GM12892 (cell line): ENCODE results near the gene MYO3B.

Experiments
- DNase-seq: peaks from one replicate; pipeline ENCODE4 v3.0.0; 2011; ENCODE audit not compliant: insufficient read length
- FAIRE-seq: peaks from 2 replicates; lab custom pipeline; 2011; peaks lifted over from hg19 to GRCh38; lab: Jason Lieb, UNC
- POLR2A ChIP-seq: IDR thresholded peaks from 2 replicates; pipeline ENCODE4 v1.6.1; 2011; ENCODE audit warnings: low read depth, low read length, control low read depth
- POLR2AphosphoS5 ChIP-seq: IDR thresholded peaks from 2 replicates; pipeline ENCODE4 v1.6.1; 2011; ENCODE audit warnings: low read depth, low read length, control low read depth
- TAF1 ChIP-seq: IDR thresholded peaks from 2 replicates; pipeline ENCODE4 v1.6.1; 2011; ENCODE audit warnings: low read depth, mild to moderate bottlenecking, control low read depth, low read length, borderline replicate concordance

The MYO3B gene

GRCh38 chr2:170227951-170228350, 50.0 kb downstream of the MYO3B start:
- TF ChIP-seq TAF1 (no peak), POLR2AphosphoS5 (no peak), POLR2A (no peak)
- DNase-seq (no peak), FAIRE-seq (no peak)

GRCh38 chr2:170228429-170228828, 50.5 kb downstream of the MYO3B start:
- no peak for DNase-seq
- FAIRE-seq, result peak; percentile 24
- no peak for TF ChIP-seq POLR2A
- TF ChIP-seq TAF1, result no peak
- no peak for TF ChIP-seq POLR2AphosphoS5

DNA sequence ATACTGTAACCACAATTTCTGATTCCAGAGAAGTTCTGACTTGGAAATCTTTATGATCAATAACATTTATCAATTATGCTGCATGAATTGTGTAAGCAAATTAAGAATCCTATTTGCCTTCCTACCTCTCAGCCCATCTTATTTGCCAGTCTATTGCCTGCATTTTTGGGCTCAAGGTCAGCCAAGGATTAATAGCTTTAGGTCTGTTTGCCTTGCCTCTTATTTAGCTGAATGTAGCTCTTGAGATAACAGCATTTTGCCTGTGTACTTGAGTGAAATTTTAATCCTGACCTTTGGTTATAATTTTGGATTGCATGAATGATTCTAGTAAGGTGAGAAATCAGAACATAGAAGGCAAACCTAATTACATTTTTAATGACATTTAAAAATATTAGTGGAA, 51.2 kb downstream of the MYO3B start:
- FAIRE-seq (no peak), DNase-seq (no peak)
- no peak for TF ChIP-seq POLR2AphosphoS5
- no peak for TF ChIP-seq POLR2A
- no peak for TF ChIP-seq TAF1

DNA sequence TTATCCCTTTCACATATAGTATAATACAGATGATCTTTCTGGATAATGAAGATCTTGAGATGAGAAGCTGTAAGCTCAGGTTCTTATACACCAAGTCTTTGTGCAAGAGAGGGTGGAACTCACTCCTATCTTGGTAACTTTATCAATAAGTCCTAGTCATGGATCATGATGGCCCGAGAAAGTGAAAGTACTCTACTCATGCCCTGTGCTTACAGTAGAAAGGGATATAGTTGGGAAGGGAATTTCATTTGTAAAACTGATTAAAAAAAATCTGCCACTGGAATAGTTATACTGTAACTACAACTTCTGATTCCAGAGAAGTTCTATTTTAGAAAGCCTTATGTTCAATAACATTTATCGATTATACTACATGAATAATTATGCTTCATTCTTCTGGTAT, 51.8 kb downstream of the MYO3B start:
- TF ChIP-seq POLR2AphosphoS5 (no peak), TAF1 (no peak), POLR2A (no peak)
- DNase-seq (no peak), FAIRE-seq (no peak)

GRCh38 chr2:170235860-170236679, 58.1 kb downstream of the MYO3B start:
- FAIRE-seq, result peak; percentile 83
- TF ChIP-seq POLR2A (no peak), TAF1 (no peak), POLR2AphosphoS5 (no peak)
- peak; percentile 9 for DNase-seq

DNA sequence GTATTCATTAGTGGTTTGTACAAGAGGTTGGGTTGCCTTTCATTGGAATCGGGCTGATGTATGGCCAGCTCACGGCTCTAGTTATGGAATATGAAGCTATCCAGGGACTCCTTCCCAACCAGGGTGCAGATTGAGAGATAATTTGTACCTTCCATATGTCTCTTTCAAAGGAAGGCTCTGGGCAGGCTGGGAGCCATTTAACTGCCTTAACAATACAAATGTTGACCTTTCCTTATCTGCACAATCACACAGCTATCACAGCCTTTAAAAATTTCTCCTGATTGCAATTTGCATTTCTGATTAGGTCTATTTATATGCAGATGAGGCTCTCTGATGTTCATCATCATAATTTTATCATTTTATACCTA, 58.7 kb downstream of the MYO3B start:
- TF ChIP-seq TAF1 (no peak), POLR2AphosphoS5 (no peak), POLR2A (no peak)
- FAIRE-seq (peak; percentile 9), DNase-seq (no peak)

- TF ChIP-seq POLR2A, result no peak
- no peak for TF ChIP-seq POLR2AphosphoS5
- TF ChIP-seq TAF1, result no peak
- FAIRE-seq (no peak), DNase-seq (no peak)
These were observed 59.7 kb downstream of the MYO3B start for GRCh38 chr2:170237572-170238120.

DNA sequence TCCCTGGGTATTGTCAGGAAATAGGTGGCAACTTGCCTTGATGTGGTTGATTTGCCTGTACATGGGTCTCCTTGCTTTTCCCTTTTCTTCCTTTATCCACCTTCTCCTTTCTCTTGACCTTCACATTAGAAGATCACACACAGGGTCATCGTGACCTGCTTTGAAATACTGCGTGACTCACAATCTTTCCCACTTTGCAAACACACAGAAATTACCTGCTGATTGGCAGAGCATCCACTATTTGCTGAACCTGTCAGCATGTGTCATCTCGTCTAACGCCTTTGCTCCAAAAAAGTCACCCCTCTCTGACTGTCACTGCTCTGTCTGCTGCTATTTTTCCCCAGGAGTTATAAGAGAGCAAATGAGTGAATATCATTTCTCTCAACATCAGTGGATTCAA, 60.8 kb downstream of the MYO3B start:
- no peak for FAIRE-seq
- TF ChIP-seq POLR2AphosphoS5 (no peak), TAF1 (no peak), POLR2A (no peak)
- no peak for DNase-seq

DNA sequence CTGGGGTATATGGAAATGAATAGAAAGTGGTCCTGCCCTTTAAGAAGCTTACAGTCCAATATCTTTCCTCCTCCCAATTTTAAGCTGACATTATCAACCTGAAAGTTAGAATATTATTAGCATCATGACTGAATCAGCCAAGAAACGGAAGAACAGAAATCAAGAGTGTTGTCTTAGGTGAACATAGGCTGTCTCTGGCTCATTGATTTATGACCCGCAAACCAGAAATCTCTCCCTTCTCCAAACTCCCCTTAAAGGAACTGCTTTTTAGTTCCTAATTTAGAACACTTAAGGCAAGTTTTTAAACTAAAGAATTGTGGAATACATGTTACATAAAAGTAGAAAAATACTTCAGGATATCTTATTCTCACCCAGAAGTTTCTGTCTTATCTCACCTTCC, 62.7 kb downstream of the MYO3B start:
- FAIRE-seq (no peak), DNase-seq (no peak)
- TF ChIP-seq POLR2AphosphoS5 (no peak), POLR2A (no peak), TAF1 (no peak)

DNA sequence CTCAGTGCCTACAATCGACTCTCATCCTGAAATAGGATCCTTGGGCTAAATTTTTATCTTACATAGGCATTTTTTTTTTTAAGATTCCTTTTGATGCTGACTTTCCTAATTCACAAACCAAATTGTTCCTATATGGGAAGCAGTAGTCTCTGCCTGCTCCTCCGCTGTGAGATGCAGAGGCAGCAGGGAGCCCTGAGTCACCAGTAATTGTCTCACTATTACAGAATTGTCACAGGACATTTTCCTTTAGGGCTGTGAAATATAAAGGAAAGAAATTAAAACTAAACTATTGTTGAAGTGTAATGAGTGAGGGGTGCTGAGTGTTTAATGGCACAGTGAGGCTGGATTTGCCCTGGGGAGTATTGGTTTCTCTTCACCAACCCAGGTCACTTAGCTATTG, 63.8 kb downstream of the MYO3B start:
- DNase-seq (no peak), FAIRE-seq (no peak)
- TF ChIP-seq TAF1 (no peak), POLR2A (no peak), POLR2AphosphoS5 (no peak)

- DNase-seq (no peak), FAIRE-seq (no peak)
- no peak for TF ChIP-seq POLR2AphosphoS5
- TF ChIP-seq TAF1, result no peak
- TF ChIP-seq POLR2A, result no peak
These were observed 65.3 kb downstream of the MYO3B start for GRCh38 chr2:170243118-170243837.
